MCF 10A (cell line): Measurements from ENCODE around the gene GPRC6A. TPM values are rescaled to one million over a fixed set of nuclear protein-coding genes. Genes with fewer than 3 reads are reported as not detected.

Experiments used
- Bru-seq: library from RNA; stranded (reverse); fragments of 400-500 nt; gene quantifications from one replicate; lab custom pipeline; 2021; lab: Mats Ljungman, UMichigan
- BruChase-seq, 2 experiments: library from RNA; stranded (reverse); fragments of 400-500 nt; gene quantifications; one replicate each; lab custom pipeline; 2021; lab: Mats Ljungman, UMichigan
- BruUV-seq: library from RNA; stranded (reverse); fragments of 400-500 nt; replicated peaks from 2 replicates; lab custom pipeline; 2021; lab: Mats Ljungman, UMichigan
- CTCF ChIA-PET: fragments of 300-600 bp; sonication (Branson Sonifier 250); formaldehyde crosslinking; extraction: SDS; loops from one replicate; lab custom pipeline; 2021; ENCODE audit warnings: antibody characterized with exemption, inconsistent platforms; lab: Yijun Ruan, JAX
- POLR2A ChIA-PET: fragments of 300-600, 350-650 bp; sonication (Branson Sonifier 250); formaldehyde crosslinking; extraction: SDS; loops from one replicate; lab custom pipeline; 2020; ENCODE audit warnings: antibody characterized with exemption, inconsistent platforms; lab: Yijun Ruan, JAX
- DNase-seq: peaks from one replicate; pipeline ENCODE4 v3.0.0-alpha.2; 2018; ENCODE audit not compliant: unreplicated experiment
- H3K27ac Mint-ChIP-seq: one replicate; pipeline ENCODE4 v1.8.0; 2022; ENCODE audit warnings: mild to moderate bottlenecking, low read depth, mixed read lengths; ENCODE audit not compliant: unreplicated experiment
- H3K27me3 Mint-ChIP-seq: one replicate; pipeline ENCODE4 v1.8.0; 2022; ENCODE audit warnings: mixed read lengths; ENCODE audit not compliant: insufficient read depth, unreplicated experiment
- H3K36me3 Mint-ChIP-seq: one replicate; pipeline ENCODE4 v1.8.0; 2022; ENCODE audit warnings: mild to moderate bottlenecking, moderate library complexity, mixed read lengths; ENCODE audit not compliant: insufficient read depth, unreplicated experiment
- H3K4me1 Mint-ChIP-seq: one replicate; pipeline ENCODE4 v1.8.0; 2022; ENCODE audit warnings: mixed read lengths; ENCODE audit not compliant: insufficient read depth, unreplicated experiment
- H3K4me3 Mint-ChIP-seq: one replicate; pipeline ENCODE4 v1.8.0; 2022; ENCODE audit warnings: mild to moderate bottlenecking, moderate library complexity, mixed read lengths; ENCODE audit not compliant: unreplicated experiment
- H3K9me3 Mint-ChIP-seq: one replicate; pipeline ENCODE4 v1.8.0; 2022; ENCODE audit warnings: mixed read lengths; ENCODE audit not compliant: unreplicated experiment
- CTCF ChIP-seq: fragments of 200-600 bp; IDR thresholded peaks from one replicate; pipeline ENCODE4 v1.8.0; 2022; ENCODE audit warnings: antibody characterized with exemption, mild to moderate bottlenecking; ENCODE audit not compliant: unreplicated experiment
- intact Hi-C: fragments of 100-400 bp; cut with micrococcal nuclease; formaldehyde crosslinking; loops from 2 replicates; pipeline ENCODE4 v1.14.1; 2022
- long read RNA-seq: library from polyadenylated mRNA; stranded (forward); transcript quantifications from one replicate; pipeline ENCODE4 v2.0.0, GENCODE V29; 2022
- total RNA-seq: library from RNA; stranded (reverse); gene quantifications from 2 replicates; pipeline ENCODE4 v1.2.3, GENCODE V29; 2022

Gene GPRC6A
- total RNA-seq (not detected in 2 replicates), Bru-seq, nascent RNA (percentile 3 among the genes with signal in this experiment), BruChase-seq, experiment 1, labeled RNA remaining after a 6-hour chase (percentile 1 among the genes with signal in this experiment), BruChase-seq, experiment 2, labeled RNA remaining after a 2-hour chase (percentile 5 among the genes with signal in this experiment)
- long read RNA-seq: 0 reads

GRCh38 chr6:116828983-116829382 is at the start of gene GPRC6A:
GPRC6A (minus strand) TSS chr6:116829083; CDS start chr6:116829013, 70 bp downstream.
- TF ChIP-seq CTCF: no peak
- no peak for DNase-seq
- BruUV-seq: no TSS peak
- H3K9me3 Mint-ChIP-seq: peaks cover 9% of the 10 kb centered on the region
- no peaks in the 10 kb centered on the region for H3K36me3 Mint-ChIP-seq
- ChIA-PET CTCF (no interaction called here), POLR2A (no interaction called here)
- no peak within 1 kb of the TSS for H3K4me3 Mint-ChIP-seq
- H3K4me1 Mint-ChIP-seq: no peaks in the 10 kb centered on the region
- H3K27ac Mint-ChIP-seq: no peak within 1 kb of the TSS
- intact Hi-C loops: no loop called here
- peaks cover 75% of the 10 kb centered on the region for H3K27me3 Mint-ChIP-seq

- ChIA-PET POLR2A (no interaction called here), CTCF (no interaction called here)
- Mint-ChIP-seq H3K4me1 (no peaks in the 10 kb centered on the region), H3K9me3 (no peaks in the 10 kb centered on the region), H3K36me3 (no peaks in the 10 kb centered on the region), H3K4me3 (no peak overlapping the region), H3K27ac (no peak overlapping the region), H3K27me3 (peaks cover 64% of the 10 kb centered on the region)
- no TSS peak for BruUV-seq
- TF ChIP-seq CTCF: no peak
- intact Hi-C loops: no loop called here
- no peak for DNase-seq
Measured at GRCh38 chr6:116877743-116878142, 48.9 kb upstream of the GPRC6A start.

- H3K4me1 Mint-ChIP-seq: no peaks in the 10 kb centered on the region
- no peaks in the 10 kb centered on the region for H3K36me3 Mint-ChIP-seq
- DNase-seq: no peak
- no peak for TF ChIP-seq CTCF
- H3K27ac Mint-ChIP-seq: no peak within 1 kb of the TSS
- no peak within 1 kb of the TSS for H3K4me3 Mint-ChIP-seq
- no TSS peak for BruUV-seq
- no peaks in the 10 kb centered on the region for H3K9me3 Mint-ChIP-seq
- POLR2A ChIA-PET: no interaction called here
- CTCF ChIA-PET: no interaction called here
- peaks cover 64% of the 10 kb centered on the region for H3K27me3 Mint-ChIP-seq
- intact Hi-C loops: no loop called here
Measured at GRCh38 chr6:116876635-116877611, 48.0 kb upstream of the GPRC6A start, which contains the start of gene RFX6. RFX6 (plus strand) TSS chr6:116877242; CDS start chr6:116877276, 34 bp downstream.

GRCh38 chr6:116876107-116876506 is 47.2 kb upstream of the GPRC6A start:
- no TSS peak for BruUV-seq
- H3K36me3 Mint-ChIP-seq: no peaks in the 10 kb centered on the region
- DNase-seq: no peak
- H3K27ac Mint-ChIP-seq: no peak overlapping the region
- intact Hi-C loops: no loop called here
- H3K27me3 Mint-ChIP-seq: peaks cover 68% of the 10 kb centered on the region
- no peaks in the 10 kb centered on the region for H3K9me3 Mint-ChIP-seq
- no peaks in the 10 kb centered on the region for H3K4me1 Mint-ChIP-seq
- ChIA-PET CTCF (no interaction called here), POLR2A (no interaction called here)
- H3K4me3 Mint-ChIP-seq: no peak overlapping the region
- no peak for TF ChIP-seq CTCF
